Liver (tissue), 9 donors: ENCODE data around the gene KIF26A. TPM values are rescaled to one million over a fixed set of nuclear protein-coding genes. Genes with fewer than 3 reads are reported as not detected.
A peak's percentile ranks its signal among the peaks of the same experiment; 100 is the strongest.

Experiments used
- DNase-seq: peaks from one replicate; pipeline ENCODE4 v3.0.0-alpha.2; 2017; ENCODE audit warnings: low spot score
- H3K27ac ChIP-seq, 2 donors: one replicate each; pipeline ENCODE4 v1.7.0; 2013; ENCODE audit warnings: inconsistent platforms in 2 of 2, low read length in 2 of 2, control low read depth in 1 of 2, low read depth in 1 of 2, mild to moderate bottlenecking in 1 of 2
- H3K27me3 ChIP-seq, 4 donors: one replicate each; pipeline versions ENCODE4 v1.6.1 to v1.7.0; 2013; ENCODE audit warnings: low read length in 3 of 4, inconsistent platforms in 1 of 4, mild to moderate bottlenecking in 1 of 4, moderate library complexity in 1 of 4; ENCODE audit not compliant: control insufficient read depth in 4 of 4, insufficient read depth in 4 of 4
- H3K36me3 ChIP-seq, 4 donors: one replicate each; pipeline versions ENCODE4 v1.6.1 to v1.7.0; 2013; ENCODE audit warnings: low read length in 3 of 4, mild to moderate bottlenecking in 3 of 4, low read depth in 1 of 4, moderate library complexity in 1 of 4; ENCODE audit not compliant: control insufficient read depth in 4 of 4, insufficient read depth in 3 of 4
- H3K4me1 ChIP-seq, 4 donors: one replicate each; pipeline versions ENCODE4 v1.6.1 to v1.7.0; 2013; ENCODE audit warnings: low read length in 3 of 4, mild to moderate bottlenecking in 3 of 4, moderate library complexity in 1 of 4; ENCODE audit not compliant: control insufficient read depth in 4 of 4, insufficient read depth in 4 of 4
- H3K4me3 ChIP-seq, 3 donors: one replicate each; pipeline versions ENCODE4 v1.6.1 to v1.7.0; 2013; ENCODE audit warnings: low read length in 3 of 3, control low read depth in 1 of 3, low read depth in 1 of 3, mild to moderate bottlenecking in 1 of 3
- H3K9ac ChIP-seq, 2 donors: one replicate each; pipeline ENCODE4 v1.7.0; 2013; ENCODE audit warnings: low read length in 2 of 2, mild to moderate bottlenecking in 2 of 2, moderate library complexity in 2 of 2, control low read depth in 1 of 2, low read depth in 1 of 2
- H3K9me3 ChIP-seq, 4 donors: one replicate each; pipeline versions ENCODE4 v1.6.1 to v1.7.0; 2013; ENCODE audit warnings: low read length in 3 of 4; ENCODE audit not compliant: control insufficient read depth in 4 of 4
- ATF3 ChIP-seq: IDR thresholded peaks from 2 replicates; pipeline ENCODE4 v1.6.1; 2016; ENCODE audit warnings: antibody characterized with exemption
- CTCF ChIP-seq: fragments of 150-350 bp; IDR thresholded peaks from 2 replicates; pipeline ENCODE4 v1.5.1; 2017; ENCODE audit warnings: improper control_type of control experiment, low read depth, low read length; ENCODE audit not compliant: missing input control
- EGR1 ChIP-seq, 2 donors: IDR thresholded peaks; 2 replicates each; pipeline ENCODE4 v1.6.1; 2016 to 2018; ENCODE audit warnings: antibody characterized with exemption in 2 of 2, low read depth in 2 of 2
- FOXA1 ChIP-seq: IDR thresholded peaks from 2 replicates; pipeline ENCODE4 v1.6.1; 2016; ENCODE audit warnings: antibody characterized with exemption
- FOXA2 ChIP-seq: IDR thresholded peaks from 2 replicates; pipeline ENCODE4 v1.6.1; 2016; ENCODE audit warnings: antibody characterized with exemption
- GABPA ChIP-seq, 2 donors: IDR thresholded peaks in 1 of 2; conservative IDR thresholded peaks in 1 of 2; 2 replicates each; pipeline ENCODE4 v1.6.1; 2016; ENCODE audit warnings: antibody characterized with exemption in 2 of 2, mild to moderate bottlenecking in 1 of 2, moderate library complexity in 1 of 2
- HNF4A ChIP-seq, 2 donors: conservative IDR thresholded peaks; 2 replicates each; pipeline ENCODE4 v1.6.1; 2016; ENCODE audit warnings: antibody characterized with exemption in 2 of 2, mild to moderate bottlenecking in 2 of 2
- HNF4G ChIP-seq: IDR thresholded peaks from 2 replicates; pipeline ENCODE4 v1.6.1; 2016; ENCODE audit warnings: antibody characterized with exemption
- JUND ChIP-seq, 2 donors: IDR thresholded peaks; 2 replicates each; pipeline ENCODE4 v1.6.1; 2016; ENCODE audit warnings: antibody characterized with exemption in 2 of 2
- MAX ChIP-seq: IDR thresholded peaks from 2 replicates; pipeline ENCODE4 v1.6.1; 2016; ENCODE audit warnings: antibody characterized with exemption
- NR2F2 ChIP-seq: IDR thresholded peaks from 2 replicates; pipeline ENCODE4 v1.6.1; 2016; ENCODE audit warnings: antibody characterized with exemption
- RAD21 ChIP-seq, 2 donors: IDR thresholded peaks; 2 replicates each; pipeline ENCODE4 v1.6.1; 2016; ENCODE audit warnings: antibody characterized with exemption in 2 of 2, mild to moderate bottlenecking in 2 of 2
- REST ChIP-seq: IDR thresholded peaks from 2 replicates; pipeline ENCODE4 v1.6.1; 2016; ENCODE audit warnings: antibody characterized with exemption, mild to moderate bottlenecking
- RXRA ChIP-seq, 2 donors: IDR thresholded peaks; 2 replicates each; pipeline ENCODE4 v1.6.1; 2017 to 2018; ENCODE audit warnings: antibody characterized with exemption in 2 of 2, mild to moderate bottlenecking in 1 of 2
- SP1 ChIP-seq: IDR thresholded peaks from 2 replicates; pipeline ENCODE4 v1.6.1; 2018; ENCODE audit warnings: antibody characterized with exemption, mild to moderate bottlenecking
- TAF1 ChIP-seq: conservative IDR thresholded peaks from 2 replicates; pipeline ENCODE4 v1.6.1; 2016; ENCODE audit warnings: antibody characterized with exemption, mild to moderate bottlenecking
- YY1 ChIP-seq: IDR thresholded peaks from 2 replicates; pipeline ENCODE4 v1.6.1; 2016; ENCODE audit warnings: antibody characterized with exemption, mild to moderate bottlenecking
- ZBTB33 ChIP-seq: IDR thresholded peaks from 2 replicates; pipeline ENCODE4 v1.6.1; 2016; ENCODE audit warnings: antibody characterized with exemption
- WGBS: extraction: QIAGEN DNeasy Blood & Tissue Kit; methylation state at CpG from one replicate; pipeline ENCODE4 v1.1.7; 2013; 5-methylcytosine and 5-hydroxymethylcytosine counted together
- polyA plus RNA-seq, 2 donors: library from polyadenylated mRNA; stranded (reverse) in 1 of 2; unstranded in 1 of 2; fragments of 200-250 nt in 1 of 2; fragments of >200 nt in 1 of 2; fragmentation: Nextera tagmentation in 1 of 2; extraction: Ambion mirVana in 1 of 2; gene quantifications; one replicate each; pipeline versions ENCODE4 v1.2.1 to v1.2.3, GENCODE V29; 2013 to 2015
- total RNA-seq, 2 donors: library from RNA; depleted of rRNA; stranded (reverse); fragments of >200 nt; gene quantifications; one replicate each; pipeline ENCODE4 v1.2.3, GENCODE V29; 2014
- donor health status: healthy.
- donor health status: healthy.
- donor health status: healthy.
- donor health status: healthy.
- donor health status: healthy.

The KIF26A gene
- total and polyA plus RNA-seq, 4 donors, result 0.07 to 10.2 (median 1.3) TPM

- no peak overlapping the region for H3K9ac ChIP-seq
- H3K27me3 ChIP-seq, result no peaks in the 10 kb centered on the region
- TF ChIP-seq CTCF, result no peak
- TF ChIP-seq YY1, result no peak
- TF ChIP-seq JUND (IDR thresholded peaks at IDR 0.05), result no peak
- no peak for TF ChIP-seq REST
- TF ChIP-seq HNF4G, result no peak
- TF ChIP-seq HNF4A (conservative IDR thresholded peaks at IDR 0.05), result no peak
- TF ChIP-seq FOXA2, result no peak
- no peak for TF ChIP-seq MAX
- no peak for TF ChIP-seq SP1
- TF ChIP-seq EGR1 (IDR thresholded peaks at IDR 0.05; ENCODE audit: low read depth in 2 of 2), result no peak
- TF ChIP-seq RAD21 (IDR thresholded peaks at IDR 0.05), result no peak
- no peak for TF ChIP-seq NR2F2
- no peak for TF ChIP-seq TAF1
- TF ChIP-seq RXRA (IDR thresholded peaks at IDR 0.05), result no peak
- no peak for TF ChIP-seq GABPA (IDR thresholded peaks at IDR 0.05 in 1 of 2, conservative IDR thresholded peaks at IDR 0.05 in 1 of 2)
- TF ChIP-seq FOXA1, result no peak
- no peak for TF ChIP-seq ATF3
- TF ChIP-seq ZBTB33, result no peak
- WGBS, result 41% methylated on average over 15 of the region's 15 CpGs
- no peaks in the 10 kb centered on the region for H3K4me1 ChIP-seq
- no peaks in the 10 kb centered on the region for H3K36me3 ChIP-seq
- DNase-seq, result peak; percentile 44
- no peak overlapping the region for H3K27ac ChIP-seq
- H3K9me3 ChIP-seq, result no peaks in the 10 kb centered on the region
- H3K4me3 ChIP-seq, result no peak overlapping the region
Observed at GRCh38 chr14:104206281-104206904, 68.0 kb downstream of the KIF26A start.
